Pons (tissue), 1 donor: ENCODE results near the gene DOCK1.

Source experiments
- DNase-seq: peaks from one replicate; pipeline ENCODE4 v3.0.0-alpha.2; 2016; ENCODE audit warnings: low spot score

The DOCK1 gene

DNA sequence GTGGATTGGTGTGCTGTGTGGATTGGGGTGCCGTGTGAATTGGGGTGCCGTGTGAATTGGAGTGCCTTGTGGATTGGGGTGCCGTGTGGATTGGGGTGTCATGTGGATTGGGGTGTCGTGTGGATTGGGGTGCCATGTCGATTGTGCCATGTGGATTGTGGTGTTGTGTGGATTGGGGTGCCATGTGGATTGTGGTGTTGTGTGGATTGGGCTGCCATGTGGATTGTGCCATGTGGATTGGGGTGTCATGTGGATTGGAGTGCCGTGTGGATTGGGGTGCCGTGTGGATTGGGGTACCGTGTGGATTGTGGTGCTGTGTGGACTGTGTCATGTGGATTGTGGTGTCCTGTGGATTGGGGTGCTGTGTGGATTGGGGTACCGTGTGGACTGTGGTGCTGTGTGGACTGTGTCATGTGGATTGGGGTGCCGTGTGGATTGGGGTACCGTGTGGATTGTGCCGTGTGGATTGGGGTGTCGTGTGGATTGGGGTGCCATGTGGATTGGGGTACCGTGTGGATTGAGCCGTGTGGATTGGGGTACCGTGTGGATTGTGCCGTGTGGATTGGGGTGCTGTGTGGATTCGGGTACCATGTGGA is 523.3 kb downstream of the DOCK1 start:
- no peak for DNase-seq

DNA sequence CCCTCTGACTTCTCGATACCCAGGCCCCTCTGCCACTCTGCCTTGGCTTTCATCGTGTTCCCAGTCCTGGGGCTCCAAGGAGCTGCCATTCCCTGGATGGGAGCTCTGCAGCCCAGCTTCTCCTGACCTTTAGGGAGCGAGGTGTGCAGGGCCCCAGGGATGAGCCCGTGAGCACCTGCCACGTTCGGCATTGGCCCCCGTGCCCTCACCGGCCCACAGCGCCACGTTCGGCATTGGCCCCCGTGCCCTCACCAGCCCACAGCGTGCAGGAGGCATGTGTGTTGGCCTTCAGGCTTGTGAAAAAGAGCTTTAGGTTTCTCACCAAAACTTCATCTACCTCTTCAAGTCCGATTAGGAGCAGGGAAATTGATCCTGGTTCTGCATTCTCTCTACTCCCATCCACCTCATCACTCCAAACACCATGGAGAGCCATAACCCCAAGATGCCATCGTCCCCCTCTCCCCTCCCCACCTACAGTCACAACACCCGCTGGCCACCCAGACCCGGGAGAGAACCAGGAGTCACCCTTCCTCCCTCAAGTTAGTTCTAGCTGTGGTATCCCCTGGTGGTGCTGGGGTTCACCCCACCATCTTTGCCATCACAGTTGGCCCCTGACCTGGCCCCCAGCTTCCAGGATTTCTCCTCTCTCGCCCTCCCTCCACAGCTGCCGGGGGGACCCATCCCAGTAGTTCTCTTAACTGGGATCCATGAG is 524.5 kb downstream of the DOCK1 start:
- no peak for DNase-seq

DNA sequence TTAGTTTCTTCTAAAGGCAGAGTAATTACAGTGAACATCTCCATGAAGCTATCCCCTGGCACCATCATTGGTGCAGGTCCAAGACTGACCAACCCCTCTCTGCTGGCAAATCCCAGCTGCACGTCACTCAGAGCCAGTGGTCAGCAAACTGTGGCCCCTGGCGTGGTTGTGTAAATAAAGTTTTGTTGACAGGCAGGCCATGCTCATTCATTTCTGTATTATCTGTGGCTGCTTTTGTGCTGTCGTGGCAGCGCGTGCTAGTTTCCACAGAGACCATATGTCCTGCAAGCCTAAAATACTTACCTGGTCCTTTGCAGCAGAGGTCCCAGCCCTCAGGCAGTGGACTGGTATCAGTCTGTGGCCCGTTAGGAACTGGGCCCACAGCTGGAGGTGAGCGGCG is 526.3 kb downstream of the DOCK1 start:
- no peak for DNase-seq

DNA sequence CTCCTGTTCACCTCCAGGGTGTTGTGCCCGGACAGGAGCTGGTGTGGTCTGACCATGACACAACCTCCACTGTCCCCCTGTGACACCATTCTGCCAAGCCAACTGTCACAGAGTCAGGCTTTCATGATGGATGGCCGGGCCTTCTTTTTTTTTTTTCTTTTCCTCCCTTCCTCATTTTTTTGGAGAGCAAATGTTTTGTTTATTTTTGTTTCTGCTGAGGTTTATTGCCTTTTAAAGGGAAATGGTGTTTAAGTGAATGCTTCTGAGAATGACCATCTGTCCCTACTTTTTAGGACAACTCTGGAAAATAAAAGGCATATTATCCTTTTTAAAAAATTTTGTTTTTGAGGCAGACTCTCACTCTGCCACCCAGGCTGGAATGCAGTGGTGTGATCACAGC is 528.8 kb downstream of the DOCK1 start:
- no peak for DNase-seq

DNA sequence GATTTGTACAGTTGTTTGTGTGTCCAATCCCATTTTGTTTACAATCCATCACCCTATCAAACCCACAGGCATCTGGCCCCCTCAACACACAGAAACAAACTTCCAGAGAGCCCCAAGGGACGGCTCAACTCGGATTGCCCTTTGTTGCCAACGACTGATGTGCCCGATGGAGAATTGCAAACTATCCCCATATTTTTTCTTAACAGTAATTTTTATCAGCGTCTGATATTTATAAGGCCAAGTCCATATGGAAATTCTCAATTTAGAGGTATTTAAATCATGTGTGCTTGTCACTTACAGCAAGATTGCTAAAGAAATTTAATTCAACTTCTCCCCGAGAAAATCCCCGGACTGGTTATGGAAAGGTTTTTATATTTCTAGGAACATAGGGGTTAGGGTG is 530.0 kb downstream of the DOCK1 start:
- DNase-seq = no peak

DNA sequence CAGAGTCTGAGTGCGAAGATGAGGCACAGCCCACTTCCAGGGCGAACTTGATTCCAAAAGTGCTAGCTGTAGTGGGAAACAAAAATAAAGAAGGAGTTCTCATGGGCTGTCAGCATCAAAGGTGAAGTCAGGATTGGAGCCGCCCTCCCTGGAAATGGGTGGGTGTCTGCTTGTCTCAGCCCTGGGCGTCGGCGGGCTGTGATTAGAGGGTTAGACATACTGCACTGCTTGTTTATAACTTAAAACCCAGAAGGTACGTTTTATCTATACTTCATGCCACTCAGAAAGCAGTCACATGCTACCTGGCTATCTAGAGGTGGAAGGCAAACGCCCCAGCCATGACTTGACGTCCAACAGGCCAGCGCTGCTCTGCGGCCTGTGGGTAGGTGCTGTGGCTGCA is 535.1 kb downstream of the DOCK1 start:
- no peak for DNase-seq

DNA sequence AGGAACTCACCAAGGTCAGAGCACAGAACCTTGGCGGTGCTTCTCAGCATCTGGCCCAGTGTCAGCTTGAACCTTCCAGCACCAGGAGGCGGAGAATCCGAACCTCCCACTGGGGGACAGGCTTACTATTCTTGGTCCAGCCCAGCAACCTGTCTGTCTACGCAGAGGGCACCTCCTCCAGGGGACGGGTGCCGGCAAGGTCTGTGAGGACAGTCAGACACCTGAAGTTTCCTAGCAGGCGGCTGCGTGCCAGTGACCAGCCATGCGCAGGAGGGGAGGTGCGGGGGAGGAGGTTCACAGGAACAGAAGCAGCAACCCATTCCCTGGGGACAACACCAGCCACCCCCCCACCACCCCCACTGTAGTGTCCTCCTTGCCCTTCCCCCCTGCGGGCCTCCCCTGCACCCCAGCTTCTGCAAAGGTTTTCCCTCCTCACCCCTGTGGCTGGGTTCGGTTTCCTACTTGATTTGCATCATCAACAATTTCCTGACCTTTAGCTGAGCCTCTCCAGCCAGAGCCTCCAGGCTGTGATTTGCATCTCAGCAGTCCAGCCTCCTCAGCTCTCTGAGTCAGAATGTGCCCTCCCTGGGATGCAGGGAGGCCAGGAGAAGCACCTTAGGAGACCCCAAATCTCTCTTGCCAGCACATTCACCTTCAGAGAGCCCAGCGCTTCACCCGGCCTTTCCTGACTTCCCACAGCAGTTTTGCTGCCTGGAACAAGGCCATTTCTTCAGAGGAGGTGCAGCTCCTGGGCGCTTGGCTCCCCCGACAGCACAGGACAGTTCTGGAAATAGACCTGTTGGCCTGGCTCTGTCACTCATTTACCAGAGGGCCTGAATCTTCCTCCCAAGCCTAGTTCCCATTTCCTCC is 536.4 kb downstream of the DOCK1 start:
- peak; percentile 6 for DNase-seq

DNA sequence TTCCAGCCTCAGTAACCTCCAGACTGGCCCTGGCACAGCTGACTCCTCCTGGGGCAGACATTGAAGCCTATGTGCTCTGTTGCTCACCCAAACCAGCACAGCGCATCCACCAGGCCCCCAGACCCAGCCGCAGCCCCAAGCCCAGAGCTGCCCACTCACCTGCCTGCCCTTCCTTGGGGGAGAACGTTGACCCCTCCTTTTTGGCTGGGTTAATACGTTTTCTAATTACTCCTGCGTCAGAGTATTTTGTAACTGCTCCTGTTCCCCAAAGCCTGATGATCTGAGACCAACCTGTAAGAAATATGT is 536.9 kb downstream of the DOCK1 start:
- DNase-seq = no peak

DNA sequence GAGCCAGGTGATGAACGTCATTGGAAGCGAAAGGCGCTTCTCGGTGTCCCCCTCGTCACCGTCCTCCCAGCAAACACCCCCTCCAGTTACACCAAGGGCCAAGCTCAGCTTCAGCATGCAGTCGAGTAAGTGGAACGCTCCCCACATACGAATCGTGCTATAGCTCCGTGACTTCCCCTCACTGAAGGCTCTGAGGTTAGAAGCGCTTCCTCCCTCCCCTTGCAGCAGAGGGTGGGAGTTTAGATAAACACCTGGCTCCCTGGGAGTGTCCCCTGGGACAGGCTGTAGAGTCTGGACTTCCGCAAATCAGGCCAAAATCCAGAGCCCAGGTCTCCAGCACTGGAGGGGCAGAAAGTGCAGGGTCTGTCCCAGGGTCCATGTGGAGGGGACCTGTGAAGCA is 538.9 kb downstream of the DOCK1 start:
- no peak for DNase-seq

DNA sequence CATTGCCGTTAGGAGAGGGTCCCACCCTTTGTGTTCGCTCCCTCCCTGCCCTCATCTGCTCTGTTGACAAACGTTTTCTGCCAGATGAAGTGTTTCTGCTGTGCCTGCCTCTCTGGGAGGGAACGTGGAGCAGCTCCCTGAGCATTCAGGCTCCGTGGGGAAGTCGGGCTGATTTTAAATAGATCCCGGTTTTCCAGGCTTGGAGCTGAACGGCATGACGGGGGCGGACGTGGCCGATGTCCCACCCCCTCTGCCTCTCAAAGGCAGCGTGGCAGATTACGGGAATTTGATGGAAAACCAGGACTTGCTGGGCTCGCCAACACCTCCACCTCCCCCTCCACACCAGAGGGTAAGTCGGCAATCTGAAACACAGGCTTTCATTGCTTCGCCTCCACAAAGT is 542.0 kb downstream of the DOCK1 start:
- DNase-seq = no peak

DNA sequence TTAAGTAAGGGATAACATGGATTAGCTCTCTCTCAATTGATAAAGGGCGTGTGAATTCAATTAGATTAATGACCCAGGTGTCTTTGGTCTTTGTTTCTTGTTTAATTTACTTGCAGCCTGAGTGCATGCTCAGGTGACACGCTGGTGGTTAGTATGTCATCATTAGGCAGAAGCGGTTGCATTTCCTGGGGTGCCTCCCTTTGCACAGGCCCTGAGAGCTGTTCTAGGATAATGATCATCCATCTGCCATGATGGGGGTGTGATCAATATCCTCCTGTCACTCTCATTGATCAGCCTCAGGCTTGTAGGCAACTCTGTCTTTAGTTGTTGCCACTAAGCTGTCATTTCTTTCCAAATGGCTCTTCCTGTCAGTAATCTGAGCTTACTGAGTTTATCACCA is 544.3 kb downstream of the DOCK1 start:
- DNase-seq = no peak

DNA sequence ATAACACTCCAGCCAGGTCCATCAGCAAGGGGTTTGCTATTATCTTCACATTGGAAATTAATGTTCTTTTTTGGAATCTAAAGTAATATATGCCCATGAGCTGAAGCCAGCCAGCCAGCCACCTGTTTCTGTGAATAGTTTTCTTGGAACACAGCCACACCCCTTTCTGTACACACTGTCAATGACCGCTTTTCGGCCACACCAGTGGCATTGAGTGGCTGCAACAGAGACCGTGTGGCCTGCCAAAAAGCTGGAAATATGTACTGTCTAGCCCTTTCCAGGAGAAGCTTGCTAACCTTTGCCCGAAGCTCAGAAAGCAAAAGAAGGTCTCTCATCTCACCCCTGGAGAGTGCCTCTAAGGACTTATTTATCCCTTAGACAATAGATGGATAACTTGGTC is 545.4 kb downstream of the DOCK1 start:
- no peak for DNase-seq

DNA sequence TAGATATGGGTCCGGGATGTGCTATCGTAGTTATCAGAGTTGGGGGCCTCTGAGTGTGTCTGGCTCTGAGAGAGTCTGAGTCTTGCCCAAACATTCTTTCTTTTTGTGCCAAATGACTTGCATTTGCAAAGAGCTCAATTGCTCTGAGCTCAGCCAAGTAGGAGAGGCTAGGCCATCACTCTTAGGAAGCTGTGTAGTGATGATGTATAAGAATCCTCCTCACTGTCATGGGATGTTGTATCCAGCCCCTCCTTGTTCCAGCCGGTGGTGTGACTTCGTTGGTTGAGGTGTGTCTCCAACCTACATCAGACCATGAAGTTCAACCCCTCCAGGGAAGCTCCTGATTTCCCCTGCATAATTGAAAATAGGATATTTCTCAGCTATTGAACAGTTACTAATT is 546.4 kb downstream of the DOCK1 start:
- DNase-seq = no peak

DNA sequence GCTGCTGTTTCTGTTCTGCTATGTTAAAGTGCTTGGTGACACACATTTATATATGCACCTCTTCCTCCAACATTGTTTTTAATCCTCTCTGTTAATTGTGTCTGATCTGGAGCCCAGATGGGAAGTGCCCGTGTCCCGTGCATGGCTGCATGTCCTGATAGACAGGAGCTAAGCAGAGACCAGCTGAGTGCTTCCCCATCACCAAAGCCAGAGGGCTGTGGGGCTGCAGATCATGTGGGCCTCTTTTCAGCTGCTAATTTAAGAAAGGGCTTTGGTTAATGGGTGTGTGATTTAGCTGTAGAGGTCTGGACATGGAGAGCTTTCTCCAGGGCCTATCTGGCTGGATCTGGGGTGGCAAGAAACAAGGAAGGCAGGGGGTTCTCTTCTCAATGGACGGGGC is 547.3 kb downstream of the DOCK1 start:
- no peak for DNase-seq

DNA sequence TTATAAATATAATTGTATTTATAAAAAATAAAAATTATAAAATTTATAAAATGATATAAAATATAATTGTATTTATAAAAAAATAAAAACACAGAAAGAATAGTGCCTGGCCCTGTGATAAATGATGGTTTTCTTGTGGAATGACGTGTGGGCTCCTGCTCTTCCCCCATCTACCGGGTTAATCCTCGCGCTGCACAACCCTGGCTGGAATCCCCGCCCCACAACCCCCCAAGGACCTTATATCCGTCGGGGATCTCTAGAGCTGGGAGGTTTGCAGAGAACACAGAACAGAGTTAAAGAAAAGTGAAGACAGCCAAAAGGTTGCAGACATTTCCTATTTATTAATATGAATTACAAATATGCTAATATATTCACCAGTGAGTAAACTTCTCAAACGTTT is 548.5 kb downstream of the DOCK1 start:
- no peak for DNase-seq

DNA sequence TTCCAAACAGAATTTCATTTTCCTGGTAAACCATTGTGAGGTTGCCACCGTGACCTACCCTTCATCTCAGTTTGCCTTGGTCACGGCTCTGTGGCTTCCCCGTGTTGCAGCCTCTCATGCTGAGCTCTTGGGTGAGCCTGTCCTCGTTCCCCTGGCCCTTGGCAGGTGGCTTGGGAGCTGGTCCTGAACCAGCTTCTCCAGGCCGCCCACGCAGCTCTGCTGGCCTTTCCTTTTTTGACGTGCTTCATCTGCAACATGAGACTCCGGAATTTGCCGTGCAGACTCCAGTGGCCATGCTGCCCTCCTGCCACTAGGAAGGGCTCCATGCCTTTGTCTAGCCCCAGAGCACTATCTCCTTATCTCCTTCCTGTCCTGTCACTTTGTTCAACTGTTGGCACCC is 550.9 kb downstream of the DOCK1 start:
- DNase-seq = no peak

DNA sequence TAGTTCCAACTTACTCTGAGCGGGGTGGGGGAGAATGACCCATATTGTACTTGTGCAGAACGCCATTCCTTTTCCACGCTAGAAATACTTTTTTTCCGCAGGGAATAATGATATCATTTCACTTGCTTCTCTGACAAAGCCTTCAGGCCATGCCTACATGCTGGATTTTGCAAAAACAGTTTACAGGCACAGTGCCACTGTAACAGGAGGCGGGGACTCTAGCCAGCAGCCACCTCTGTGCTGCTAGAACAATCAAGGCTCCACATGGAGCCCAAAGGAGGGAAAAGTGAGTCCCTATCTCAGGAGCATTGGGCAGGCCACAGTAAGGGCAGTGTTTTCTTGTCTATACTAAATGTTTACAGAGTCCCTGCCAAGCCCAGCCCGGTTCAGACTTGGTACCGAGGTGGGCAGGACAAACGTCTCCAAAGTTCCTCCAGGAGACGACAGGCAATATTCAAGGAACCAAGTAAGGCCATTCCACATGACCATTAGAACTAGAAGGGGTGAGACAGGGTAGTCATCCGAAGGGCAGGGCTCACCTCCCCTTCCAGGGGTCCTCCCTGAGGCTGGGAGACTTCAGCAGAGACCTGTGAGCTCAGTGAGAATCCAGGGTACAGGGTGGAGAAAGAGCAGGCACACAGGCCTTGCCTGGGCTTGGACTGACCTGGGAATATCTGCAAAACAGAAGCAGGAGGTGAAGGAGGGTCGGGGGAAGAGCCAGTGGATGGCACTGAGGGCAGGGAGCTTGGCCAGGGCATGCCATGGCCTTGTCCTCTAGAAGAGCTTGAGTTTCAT is 553.0 kb downstream of the DOCK1 start:
- no peak for DNase-seq

DNA sequence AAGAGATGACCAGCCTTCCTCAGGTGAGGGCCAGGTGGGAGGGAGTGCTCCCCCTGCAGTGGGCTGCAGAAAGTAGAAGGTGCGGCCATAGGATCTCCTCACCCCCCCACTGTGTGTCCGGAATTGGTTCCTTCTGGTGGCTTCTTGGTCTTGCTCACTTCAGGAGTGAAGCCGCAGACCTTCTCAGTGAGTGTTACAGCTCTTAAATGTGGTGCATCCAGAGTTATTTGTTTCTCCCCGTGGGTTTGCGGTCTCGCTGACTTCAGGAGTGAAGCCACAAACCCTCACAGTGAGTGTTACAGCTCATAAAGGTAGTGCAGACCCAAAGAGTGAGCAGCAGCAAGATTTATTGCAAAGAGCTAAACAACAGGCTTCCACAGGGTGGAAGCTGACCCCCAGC is 553.6 kb downstream of the DOCK1 start:
- DNase-seq = no peak

DNA sequence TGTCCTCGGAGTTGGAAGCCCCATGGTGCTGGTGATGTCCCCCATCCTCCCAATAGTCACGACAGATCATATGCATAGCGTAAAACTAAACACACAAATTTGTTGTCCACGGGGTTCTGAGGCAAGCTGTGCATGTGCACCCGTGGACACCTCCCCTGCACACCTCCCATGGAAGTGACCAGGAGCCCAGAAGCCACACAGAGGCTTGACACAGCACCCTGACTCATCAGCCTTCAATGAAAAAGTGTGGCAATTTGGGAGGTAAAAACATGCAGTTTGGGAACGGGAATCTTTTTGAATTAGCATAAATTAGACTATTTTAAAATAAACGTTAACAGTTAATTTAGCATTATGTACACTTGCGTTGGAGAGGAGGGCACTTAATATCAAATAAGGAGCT is 554.7 kb downstream of the DOCK1 start:
- no peak for DNase-seq

DNA sequence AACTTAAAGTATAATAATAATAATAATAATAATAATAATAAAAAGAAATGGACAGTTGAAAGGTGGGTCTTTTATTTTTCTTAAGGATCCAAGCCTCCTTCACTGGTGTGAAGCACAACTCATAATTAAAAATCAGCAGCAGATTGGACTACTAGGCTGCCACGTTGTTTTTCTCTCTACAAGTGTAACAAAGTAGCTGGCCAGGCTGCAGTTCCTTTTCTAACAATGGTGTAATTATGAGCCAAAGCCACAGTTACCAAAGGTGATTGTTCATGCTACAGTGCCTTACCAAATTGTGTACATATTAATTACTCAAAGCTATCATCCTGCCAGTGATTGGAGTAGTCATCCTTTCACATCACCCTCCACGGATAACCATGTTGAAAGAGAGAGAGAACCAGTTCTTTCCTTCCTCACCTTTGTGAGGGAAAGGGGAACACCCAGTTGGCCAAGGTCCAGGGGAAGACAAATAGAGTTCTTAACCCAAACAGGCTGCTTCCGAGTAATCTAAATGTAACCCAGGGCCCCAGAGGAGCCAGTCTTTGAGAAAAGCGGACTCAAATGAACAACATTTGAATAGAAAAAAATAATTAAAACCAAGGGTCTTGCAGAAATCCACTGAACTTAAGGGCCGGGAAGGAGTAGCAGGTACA is 557.5 kb downstream of the DOCK1 start:
- DNase-seq = no peak

DNA sequence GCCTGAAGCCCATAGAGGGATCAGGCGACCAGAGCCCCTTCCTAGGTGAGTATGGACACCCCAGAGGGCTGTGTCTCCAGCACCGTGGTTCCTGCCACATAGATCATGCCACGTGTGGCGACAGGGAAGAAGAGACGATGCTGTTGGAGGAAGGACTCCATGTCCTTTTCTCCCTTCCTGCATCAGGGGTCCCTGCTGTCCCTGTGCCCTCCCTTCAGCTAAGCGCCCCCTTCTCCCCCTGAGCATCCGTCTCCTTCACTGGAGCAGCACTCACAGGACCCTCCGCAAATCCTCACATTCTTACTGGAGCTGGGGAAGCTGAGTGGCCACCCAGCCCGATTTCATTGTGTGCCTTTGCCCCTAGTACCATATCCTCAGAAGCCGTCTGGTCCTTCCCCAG is 558.3 kb downstream of the DOCK1 start:
- no peak for DNase-seq

DNA sequence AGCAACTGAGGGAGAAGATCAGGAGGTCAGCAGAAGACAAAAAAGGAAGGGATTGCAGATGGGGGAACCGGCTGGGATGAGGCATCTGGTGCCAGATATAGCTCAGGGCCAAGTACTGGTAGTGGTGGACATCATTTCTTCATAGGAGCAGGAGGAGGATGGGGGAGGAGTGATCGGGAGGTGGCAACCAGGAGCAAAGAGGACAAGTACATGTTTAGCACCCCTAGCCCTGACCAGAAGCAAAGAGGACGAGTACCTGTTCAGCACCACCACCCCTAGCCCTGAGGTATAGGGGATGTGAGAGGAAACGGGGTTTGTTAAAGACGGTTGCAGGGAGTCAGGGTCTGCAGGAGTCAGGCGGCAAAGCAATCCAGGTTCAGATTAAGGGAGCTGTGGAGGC is 559.3 kb downstream of the DOCK1 start:
- no peak for DNase-seq
